NCI-H1092 treated with DMSO at 0.1 percent for 48 hours (cell line): ENCODE results near the gene USP19.

Experiments used
- DNase-seq: peaks from one replicate; lab custom pipeline; 2025; lab: John Stamatoyannopoulos, UW

USP19 gene

GRCh38 chr3:49132437-49133225 lies 12.0 kb upstream of the USP19 start, which contains the start of gene LAMB2:
Gene LAMB2, minus strand, starts transcription at chr3:49133050. Its CDS starts 183 bp downstream, at chr3:49132867.
- DNase-seq, result peak; percentile 24

- DNase-seq, result no peak
These were observed 11.4 kb upstream of the USP19 start for GRCh38 chr3:49132073-49132436.

- DNase-seq, result no peak
These were observed 11.0 kb upstream of the USP19 start for GRCh38 chr3:49131576-49131975.

GRCh38 chr3:49131040-49131439 lies 10.4 kb upstream of the USP19 start:
- no peak for DNase-seq

GRCh38 chr3:49124991-49125670 lies 4.5 kb upstream of the USP19 start:
- DNase-seq, result no peak

- no peak for DNase-seq
These were observed 3.6 kb upstream of the USP19 start for GRCh38 chr3:49124203-49124602.

GRCh38 chr3:49123687-49124086 lies 3.1 kb upstream of the USP19 start:
- DNase-seq, result no peak

GRCh38 chr3:49122886-49123545 lies 2.4 kb upstream of the USP19 start:
- DNase-seq, result no peak

GRCh38 chr3:49122451-49122850 lies 1.8 kb upstream of the USP19 start:
- DNase-seq, result no peak

- no peak for DNase-seq
These were observed 1.4 kb upstream of the USP19 start for GRCh38 chr3:49122022-49122421.

GRCh38 chr3:49121132-49121736 lies 611 bp upstream of the USP19 start:
- peak; percentile 34 for DNase-seq

- DNase-seq, result no peak
These were observed 556 bp downstream of the USP19 start for GRCh38 chr3:49120096-49120437.

- DNase-seq, result no peak
These were observed 1.2 kb downstream of the USP19 start for GRCh38 chr3:49119439-49119838.

GRCh38 chr3:49119036-49119435 lies 1.6 kb downstream of the USP19 start:
- DNase-seq, result no peak

GRCh38 chr3:49112262-49112661 lies 8.4 kb downstream of the USP19 start:
- DNase-seq, result no peak

GRCh38 chr3:49111347-49111746 lies 9.3 kb downstream of the USP19 start:
- DNase-seq, result no peak

GRCh38 chr3:49110780-49111179 lies 9.8 kb downstream of the USP19 start:
- DNase-seq, result no peak

GRCh38 chr3:49108346-49108745 lies 12.3 kb downstream of the USP19 start:
- DNase-seq, result no peak

- DNase-seq, result peak; percentile 80
These were observed 16.0 kb downstream of the USP19 start, which contains the start of gene QARS1 for GRCh38 chr3:49104427-49105291. Gene QARS1, minus strand, starts transcription at chr3:49104757. Its CDS starts 24 bp downstream, at chr3:49104733.

GRCh38 chr3:49104052-49104426 lies 16.6 kb downstream of the USP19 start:
- DNase-seq, result no peak

- no peak for DNase-seq
These were observed 20.5 kb downstream of the USP19 start for GRCh38 chr3:49100046-49100615.
